IPS-20b (cell line): ENCODE results near the gene DNAJA4.

Experiments
- H3K27ac ChIP-seq: one replicate; pipeline ENCODE4 v1.5.1; 2013; ENCODE audit warnings: low read length
- H3K27me3 ChIP-seq: 2 replicates; pipeline ENCODE4 v1.6.1; 2013; ENCODE audit warnings: mild to moderate bottlenecking, low read length, inconsistent platforms; ENCODE audit not compliant: insufficient read depth
- H3K36me3 ChIP-seq: 2 replicates; pipeline ENCODE4 v1.6.1; 2013; ENCODE audit warnings: low read depth, mild to moderate bottlenecking, inconsistent platforms, low read length, moderate library complexity; ENCODE audit not compliant: insufficient read depth
- H3K4me1 ChIP-seq: 2 replicates; pipeline ENCODE4 v1.6.1; 2013; ENCODE audit warnings: mild to moderate bottlenecking, control low read depth, inconsistent platforms, low read length, moderate library complexity; ENCODE audit not compliant: insufficient read depth
- H3K4me3 ChIP-seq: 2 replicates; pipeline ENCODE4 v1.5.1; 2013; ENCODE audit warnings: mild to moderate bottlenecking, low read length, inconsistent platforms
- H3K9ac ChIP-seq: 2 replicates; pipeline ENCODE4 v1.6.1; 2013; ENCODE audit warnings: low read depth, mild to moderate bottlenecking, inconsistent platforms, low read length, moderate library complexity
- H3K9me3 ChIP-seq: 2 replicates; pipeline ENCODE4 v1.6.1; 2013; ENCODE audit warnings: mild to moderate bottlenecking, low read depth, low read length, inconsistent platforms; ENCODE audit not compliant: insufficient read depth

DNAJA4 gene

GRCh38 chr15:78308422-78309032 is 44.2 kb downstream of the DNAJA4 start:
- Histone ChIP-seq H3K9ac (no peak overlapping the region), H3K36me3 (no peaks in the 10 kb centered on the region), H3K27me3 (no peaks in the 10 kb centered on the region), H3K4me1 (peaks cover 6% of the 10 kb centered on the region), H3K9me3 (no peaks in the 10 kb centered on the region), H3K27ac (no peak overlapping the region), H3K4me3 (no peak overlapping the region)

- H3K36me3 ChIP-seq: no peaks in the 10 kb centered on the region
- H3K27me3 ChIP-seq: no peaks in the 10 kb centered on the region
- no peak overlapping the region for H3K4me3 ChIP-seq
- no peaks in the 10 kb centered on the region for H3K9me3 ChIP-seq
- H3K27ac ChIP-seq: no peak overlapping the region
- H3K4me1 ChIP-seq: peaks cover 8% of the 10 kb centered on the region
- no peak overlapping the region for H3K9ac ChIP-seq
Observed at GRCh38 chr15:78311292-78311691, 46.9 kb downstream of the DNAJA4 start.

GRCh38 chr15:78312536-78312935 is 48.2 kb downstream of the DNAJA4 start:
- H3K4me1 ChIP-seq: peaks cover 17% of the 10 kb centered on the region
- H3K9me3 ChIP-seq: no peaks in the 10 kb centered on the region
- H3K27ac ChIP-seq: no peak overlapping the region
- H3K27me3 ChIP-seq: no peaks in the 10 kb centered on the region
- no peaks in the 10 kb centered on the region for H3K36me3 ChIP-seq
- no peak overlapping the region; the same call in 1 of the 2 replicates for H3K9ac ChIP-seq
- H3K4me3 ChIP-seq: no peak overlapping the region

GRCh38 chr15:78312957-78313356 is 48.6 kb downstream of the DNAJA4 start:
- Histone ChIP-seq H3K4me3 (no peak overlapping the region), H3K36me3 (no peaks in the 10 kb centered on the region), H3K9ac (no peak overlapping the region; the same call in 1 of the 2 replicates), H3K4me1 (peaks cover 17% of the 10 kb centered on the region), H3K9me3 (no peaks in the 10 kb centered on the region), H3K27me3 (no peaks in the 10 kb centered on the region), H3K27ac (peak overlapping the region; percentile 19)

GRCh38 chr15:78313383-78313782 is 49.0 kb downstream of the DNAJA4 start:
- H3K4me3 ChIP-seq: no peak overlapping the region
- H3K36me3 ChIP-seq: no peaks in the 10 kb centered on the region
- H3K9ac ChIP-seq: no peak overlapping the region
- H3K27me3 ChIP-seq: no peaks in the 10 kb centered on the region
- peaks cover 17% of the 10 kb centered on the region; the same call in 1 of the 2 replicates for H3K4me1 ChIP-seq
- H3K27ac ChIP-seq: no peak overlapping the region
- H3K9me3 ChIP-seq: no peaks in the 10 kb centered on the region

GRCh38 chr15:78314181-78314581 is 49.8 kb downstream of the DNAJA4 start:
- Histone ChIP-seq H3K27me3 (no peaks in the 10 kb centered on the region), H3K9me3 (no peaks in the 10 kb centered on the region), H3K36me3 (no peaks in the 10 kb centered on the region), H3K27ac (no peak overlapping the region), H3K9ac (no peak overlapping the region), H3K4me1 (peaks cover 17% of the 10 kb centered on the region; the same call in 1 of the 2 replicates), H3K4me3 (no peak overlapping the region)

- Histone ChIP-seq H3K4me1 (peaks cover 17% of the 10 kb centered on the region; the same call in 1 of the 2 replicates), H3K4me3 (no peak overlapping the region), H3K9me3 (no peaks in the 10 kb centered on the region), H3K27ac (peak overlapping the region; percentile 31), H3K36me3 (no peaks in the 10 kb centered on the region), H3K9ac (peak overlapping the region; percentile 46; the same call in 1 of the 2 replicates), H3K27me3 (no peaks in the 10 kb centered on the region)
Observed at GRCh38 chr15:78315686-78316282, 51.4 kb downstream of the DNAJA4 start.

- Histone ChIP-seq H3K9ac (peak overlapping the region; percentile 46; the same call in 1 of the 2 replicates), H3K4me3 (no peak overlapping the region), H3K36me3 (no peaks in the 10 kb centered on the region), H3K9me3 (no peaks in the 10 kb centered on the region), H3K27me3 (no peaks in the 10 kb centered on the region), H3K4me1 (peaks cover 20% of the 10 kb centered on the region), H3K27ac (peak overlapping the region; percentile 31)
Observed at GRCh38 chr15:78316283-78317083, 52.1 kb downstream of the DNAJA4 start.

GRCh38 chr15:78317145-78317836 is 52.9 kb downstream of the DNAJA4 start:
- Histone ChIP-seq H3K4me3 (no peak overlapping the region), H3K36me3 (no peaks in the 10 kb centered on the region), H3K9ac (peak overlapping the region; percentile 46; the same call in 1 of the 2 replicates), H3K4me1 (peaks cover 27% of the 10 kb centered on the region), H3K27me3 (no peaks in the 10 kb centered on the region), H3K9me3 (no peaks in the 10 kb centered on the region), H3K27ac (no peak overlapping the region)

- no peak overlapping the region for H3K27ac ChIP-seq
- H3K4me3 ChIP-seq: no peak overlapping the region
- H3K4me1 ChIP-seq: peaks cover 30% of the 10 kb centered on the region
- H3K9ac ChIP-seq: no peak overlapping the region
- no peaks in the 10 kb centered on the region for H3K9me3 ChIP-seq
- no peaks in the 10 kb centered on the region for H3K36me3 ChIP-seq
- H3K27me3 ChIP-seq: no peaks in the 10 kb centered on the region
Observed at GRCh38 chr15:78319588-78319987, 55.2 kb downstream of the DNAJA4 start.

GRCh38 chr15:78320183-78320582 is 55.8 kb downstream of the DNAJA4 start:
- no peak overlapping the region for H3K9ac ChIP-seq
- H3K9me3 ChIP-seq: no peaks in the 10 kb centered on the region
- H3K4me3 ChIP-seq: no peak overlapping the region
- peaks cover 30% of the 10 kb centered on the region for H3K4me1 ChIP-seq
- H3K27me3 ChIP-seq: no peaks in the 10 kb centered on the region
- H3K36me3 ChIP-seq: no peaks in the 10 kb centered on the region
- no peak overlapping the region for H3K27ac ChIP-seq
